C4-2B (cell line): ENCODE results near the gene STK40.

Source experiments
- H3K27ac ChIP-seq: fragments of 450-650 bp; 2 replicates; pipeline ENCODE4 v1.5.1; 2017
- ZFX ChIP-seq: fragments of 450-650 bp; IDR thresholded peaks from 2 replicates; pipeline ENCODE4 v1.6.1; 2017
- TF ChIP-seq, protein P1 (sequence below): fragments of 450-650 bp; conservative IDR thresholded peaks from 2 replicates; pipeline ENCODE4 v1.5.1; 2017; ENCODE audit warnings: mild to moderate bottlenecking

The STK40 gene

DNA sequence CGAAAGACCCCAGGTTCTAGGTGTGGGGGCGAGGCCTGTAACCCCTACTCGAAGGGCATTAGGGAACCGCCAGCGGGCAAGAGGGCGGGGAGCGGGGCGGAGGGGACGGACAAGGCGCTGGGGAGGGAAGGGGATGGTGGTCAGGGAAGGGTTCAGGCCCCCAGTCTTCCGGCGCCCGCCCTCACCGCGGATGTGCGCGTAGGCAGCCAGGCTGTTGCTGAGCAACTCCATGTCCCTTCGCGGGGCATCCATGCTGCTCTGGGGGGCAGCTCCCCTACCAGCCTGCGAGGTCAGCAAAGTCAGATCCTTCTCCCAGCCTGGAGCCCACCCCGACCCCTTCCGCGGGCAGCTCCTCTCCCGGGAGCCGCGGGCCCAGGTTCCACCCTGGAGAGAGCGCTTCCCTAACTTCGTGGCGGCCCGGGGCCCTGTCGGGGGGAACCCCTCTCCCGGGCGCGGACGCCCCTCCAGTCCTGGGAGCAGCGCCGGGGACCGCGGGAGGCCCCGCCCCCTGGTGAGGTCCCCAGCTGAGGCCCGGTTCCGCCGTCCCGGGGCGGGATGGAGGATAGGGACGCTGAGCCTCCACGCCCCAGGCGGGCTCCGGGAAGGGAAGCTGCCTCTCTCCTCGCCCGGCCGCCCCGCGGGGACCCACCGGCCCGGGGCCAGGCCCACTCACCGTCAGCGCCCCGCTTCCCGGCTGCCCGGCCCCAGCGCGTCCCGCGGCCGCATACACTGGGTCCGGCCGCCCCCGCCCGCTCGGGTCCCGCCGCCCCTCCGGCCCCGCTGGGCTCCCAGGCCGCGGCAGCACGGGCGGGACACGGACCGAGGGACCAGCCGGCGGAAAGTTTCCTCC is 62.7 kb downstream of the STK40 start:
- TF ChIP-seq, protein P1, sequence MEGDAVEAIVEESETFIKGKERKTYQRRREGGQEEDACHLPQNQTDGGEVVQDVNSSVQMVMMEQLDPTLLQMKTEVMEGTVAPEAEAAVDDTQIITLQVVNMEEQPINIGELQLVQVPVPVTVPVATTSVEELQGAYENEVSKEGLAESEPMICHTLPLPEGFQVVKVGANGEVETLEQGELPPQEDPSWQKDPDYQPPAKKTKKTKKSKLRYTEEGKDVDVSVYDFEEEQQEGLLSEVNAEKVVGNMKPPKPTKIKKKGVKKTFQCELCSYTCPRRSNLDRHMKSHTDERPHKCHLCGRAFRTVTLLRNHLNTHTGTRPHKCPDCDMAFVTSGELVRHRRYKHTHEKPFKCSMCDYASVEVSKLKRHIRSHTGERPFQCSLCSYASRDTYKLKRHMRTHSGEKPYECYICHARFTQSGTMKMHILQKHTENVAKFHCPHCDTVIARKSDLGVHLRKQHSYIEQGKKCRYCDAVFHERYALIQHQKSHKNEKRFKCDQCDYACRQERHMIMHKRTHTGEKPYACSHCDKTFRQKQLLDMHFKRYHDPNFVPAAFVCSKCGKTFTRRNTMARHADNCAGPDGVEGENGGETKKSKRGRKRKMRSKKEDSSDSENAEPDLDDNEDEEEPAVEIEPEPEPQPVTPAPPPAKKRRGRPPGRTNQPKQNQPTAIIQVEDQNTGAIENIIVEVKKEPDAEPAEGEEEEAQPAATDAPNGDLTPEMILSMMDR: no peak
- 0 out of 2 replicates have a peak, but pooled peaks have one; percentile 43 for TF ChIP-seq ZFX
- peak overlapping the region; percentile 52 for H3K27ac ChIP-seq

DNA sequence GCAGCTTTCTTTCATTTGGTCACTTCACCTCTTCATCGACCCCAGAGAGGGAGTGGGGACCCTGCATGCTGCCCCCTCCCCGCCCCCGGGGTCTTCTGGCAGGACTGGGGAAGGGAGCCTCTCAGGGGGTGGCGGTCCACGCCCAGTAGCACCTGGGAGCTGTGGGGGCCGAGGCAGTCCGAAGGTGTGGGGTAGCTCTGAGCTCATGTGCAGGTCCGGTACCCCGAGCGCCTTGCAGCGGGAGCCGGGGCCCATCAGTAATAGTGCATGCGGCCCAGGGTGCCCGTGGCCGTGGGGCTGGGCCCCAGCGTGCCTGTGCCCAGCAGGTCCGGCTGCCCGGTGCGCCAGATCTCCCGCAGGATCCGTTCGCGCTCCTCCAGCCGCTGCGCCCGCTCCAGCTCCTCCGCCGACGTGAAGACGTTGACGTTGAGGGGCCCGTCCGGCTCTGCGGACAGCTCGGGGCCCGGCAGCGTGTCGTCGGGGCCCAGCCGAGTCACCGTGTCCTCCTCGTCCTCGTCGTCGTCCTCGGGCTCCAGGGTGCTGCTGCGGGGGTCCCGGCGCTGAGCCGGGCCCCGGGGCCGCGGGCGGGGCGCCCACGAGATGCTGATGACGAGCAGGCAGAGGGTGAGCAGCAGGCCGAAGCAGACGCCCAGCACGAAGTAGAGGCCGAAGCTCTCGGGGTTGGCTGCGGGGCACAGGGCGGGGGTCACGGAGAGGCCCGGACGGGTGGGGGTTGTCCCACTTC is 63.5 kb downstream of the STK40 start:
- TF ChIP-seq, protein P1: no peak
- no peak for TF ChIP-seq ZFX
- H3K27ac ChIP-seq: no peak overlapping the region

DNA sequence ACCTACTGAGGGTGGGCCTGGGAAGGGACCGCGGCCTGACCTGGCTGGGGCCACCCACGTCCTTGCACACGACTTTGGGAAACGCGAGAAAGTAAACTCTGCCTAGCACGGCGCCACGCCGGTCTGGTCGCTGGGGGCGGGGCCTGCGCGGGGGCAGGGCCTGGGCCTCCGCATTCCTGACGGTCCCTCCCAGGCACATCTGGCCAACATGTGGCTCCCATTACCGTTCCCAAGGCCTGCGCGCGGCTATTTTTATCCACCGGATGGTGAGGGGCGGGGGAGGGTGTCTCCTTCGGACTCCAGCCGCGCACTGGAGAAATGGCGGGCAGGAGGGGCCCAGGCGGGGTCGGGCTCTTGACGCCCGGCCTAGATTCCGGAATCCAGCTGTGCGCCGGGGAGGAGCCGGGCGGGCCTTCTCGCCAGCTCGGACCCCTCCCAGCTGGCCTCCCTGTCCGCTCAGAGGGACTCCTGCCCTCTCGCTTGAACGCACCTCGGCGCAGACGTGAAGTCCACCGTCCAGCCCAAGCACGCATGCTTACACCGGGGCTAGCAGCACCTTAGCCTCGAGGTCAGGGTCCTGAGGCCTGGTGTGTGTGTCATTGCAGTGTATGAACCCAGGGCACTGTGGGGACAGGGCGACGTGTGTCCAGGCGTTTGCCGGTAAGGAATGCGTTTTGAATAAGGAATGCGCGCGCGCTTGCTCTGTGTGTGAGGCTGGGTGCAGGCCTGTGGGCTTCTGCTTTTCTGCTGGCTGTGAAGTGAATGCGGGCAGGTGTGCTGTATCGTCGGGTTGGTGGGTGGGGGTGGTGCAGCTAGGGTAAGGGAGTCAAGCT is 64.4 kb downstream of the STK40 start:
- H3K27ac ChIP-seq: no peak overlapping the region
- no peak for TF ChIP-seq ZFX
- TF ChIP-seq, protein P1: no peak

DNA sequence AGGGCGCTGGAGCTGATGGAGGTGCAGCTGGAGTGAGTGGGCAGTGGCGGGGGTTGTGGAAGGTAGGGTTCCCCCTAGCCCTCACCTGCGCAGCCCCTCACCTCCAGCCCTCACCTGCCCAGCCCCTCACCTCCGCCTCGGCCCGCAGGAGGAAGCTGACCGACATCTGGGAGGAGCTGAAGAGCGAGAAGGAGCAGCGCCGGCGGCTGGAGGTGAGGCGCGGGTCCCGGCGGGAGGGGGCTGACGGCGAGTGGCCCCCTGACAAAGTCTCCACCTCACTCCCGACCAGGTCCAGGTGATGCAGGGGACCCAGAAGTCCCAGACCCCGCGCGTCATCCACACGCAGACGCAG is 65.0 kb downstream of the STK40 start:
- no peak overlapping the region for H3K27ac ChIP-seq
- TF ChIP-seq, protein P1: no peak

DNA sequence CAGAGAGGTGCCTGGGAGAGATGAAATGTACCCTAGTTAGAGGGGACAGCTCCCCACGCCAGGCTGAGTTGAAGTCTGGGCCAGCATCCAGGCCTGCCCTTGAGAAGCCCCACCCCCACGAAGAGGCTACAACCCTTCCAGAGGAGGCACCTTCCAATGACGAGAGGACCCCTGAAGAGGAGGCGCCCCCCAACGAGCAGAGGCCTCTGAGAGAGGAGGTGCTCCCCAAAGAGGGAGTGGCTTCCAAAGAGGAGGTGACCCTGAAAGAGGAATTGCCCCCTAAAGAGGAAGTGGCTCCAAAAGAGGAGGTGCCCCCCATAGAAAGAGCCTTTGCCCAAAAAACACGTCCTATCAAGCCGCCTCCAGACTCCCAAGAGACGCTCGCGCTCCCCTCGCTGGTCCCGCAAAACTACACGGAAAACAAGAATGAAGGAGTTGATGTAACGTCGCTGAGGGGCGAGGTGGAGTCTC is 65.4 kb downstream of the STK40 start:
- TF ChIP-seq, protein P1: no peak
- no peak for TF ChIP-seq ZFX
- H3K27ac ChIP-seq: no peak overlapping the region

DNA sequence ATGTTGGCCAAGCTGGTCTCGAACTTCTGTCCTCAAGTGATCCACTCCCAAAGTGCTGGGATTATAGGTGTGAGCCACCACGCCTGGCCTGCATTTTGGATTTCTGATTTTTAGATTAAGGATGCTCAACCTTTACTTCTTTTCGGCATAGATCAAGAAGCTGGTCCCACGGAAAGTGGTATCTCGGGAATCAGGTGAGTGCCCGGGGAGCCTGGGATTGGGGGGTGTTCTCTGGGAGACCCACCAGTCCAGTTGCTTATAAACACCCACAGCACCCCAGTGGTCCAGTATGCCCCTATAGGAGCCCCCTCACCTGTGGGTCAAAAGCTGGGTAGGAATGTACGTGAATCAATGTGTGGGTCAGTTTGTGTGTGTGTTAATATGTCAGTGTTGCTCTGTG is 76.3 kb downstream of the STK40 start:
- no peak overlapping the region for H3K27ac ChIP-seq
- TF ChIP-seq, protein P1: no peak
- no peak for TF ChIP-seq ZFX
